Measurements from ENCODE around the gene RANBP17.
"Not testable (repeated sequence)": the region's sequence is repeated elsewhere in the genome, so short reads cannot be mapped to it uniquely, and the experiment has no call there.

RANBP17 gene

GRCh38 chr5:170886210-170886894 is 24.5 kb downstream of the RANBP17 start:
- TF ChIP-seq ZNF274 (IDR thresholded peaks at IDR 0.05; ENCODE audit: low read depth, low read length): no peak
- H3K4me3 ChIP-seq (ENCODE audit: low read length): no peak overlapping the region

GRCh38 chr5:170892196-170892595 is 30.4 kb downstream of the RANBP17 start:
- H3K4me3 ChIP-seq (ENCODE audit: low read length): no peak overlapping the region
- TF ChIP-seq ZNF274 (IDR thresholded peaks at IDR 0.05; ENCODE audit: low read depth, low read length): no peak

GRCh38 chr5:170894665-170895064 is 32.8 kb downstream of the RANBP17 start:
- H3K4me3 ChIP-seq (ENCODE audit: low read length): no peak overlapping the region
- TF ChIP-seq ZNF274 (IDR thresholded peaks at IDR 0.05; ENCODE audit: low read depth, low read length): no peak

- H3K4me3 ChIP-seq (ENCODE audit: low read length): no peak overlapping the region
- no peak for TF ChIP-seq ZNF274 (IDR thresholded peaks at IDR 0.05; ENCODE audit: low read depth, low read length)
Measured at GRCh38 chr5:170896779-170897178, 35.0 kb downstream of the RANBP17 start.

GRCh38 chr5:170903075-170903474 is 41.3 kb downstream of the RANBP17 start:
- no peak overlapping the region for H3K4me3 ChIP-seq (ENCODE audit: low read length)
- no peak for TF ChIP-seq ZNF274 (IDR thresholded peaks at IDR 0.05; ENCODE audit: low read depth, low read length)

GRCh38 chr5:170907758-170908157 is 45.9 kb downstream of the RANBP17 start:
- TF ChIP-seq ZNF274 (IDR thresholded peaks at IDR 0.05; ENCODE audit: low read depth, low read length): no peak
- no peak overlapping the region for H3K4me3 ChIP-seq (ENCODE audit: low read length)

- H3K4me3 ChIP-seq (ENCODE audit: low read length): no peak overlapping the region
- TF ChIP-seq ZNF274 (IDR thresholded peaks at IDR 0.05; ENCODE audit: low read depth, low read length): no peak
Measured at GRCh38 chr5:170913573-170913972, 51.8 kb downstream of the RANBP17 start.

- no peak for TF ChIP-seq ZNF274 (IDR thresholded peaks at IDR 0.05; ENCODE audit: low read depth, low read length)
- no peak overlapping the region for H3K4me3 ChIP-seq (ENCODE audit: low read length)
Measured at GRCh38 chr5:170917113-170917512, 55.3 kb downstream of the RANBP17 start.

GRCh38 chr5:170920196-170920595 is 58.4 kb downstream of the RANBP17 start:
- no peak overlapping the region for H3K4me3 ChIP-seq (ENCODE audit: low read length)
- TF ChIP-seq ZNF274 (IDR thresholded peaks at IDR 0.05; ENCODE audit: low read depth, low read length): no peak

- H3K4me3 ChIP-seq (ENCODE audit: low read length): not testable (repeated sequence)
Measured at GRCh38 chr5:170922331-170922730, 60.5 kb downstream of the RANBP17 start.

GRCh38 chr5:170923910-170924620 is 62.2 kb downstream of the RANBP17 start:
- no peak overlapping the region for H3K4me3 ChIP-seq (ENCODE audit: low read length)

GRCh38 chr5:170935534-170936218 is 73.9 kb downstream of the RANBP17 start:
- H3K4me3 ChIP-seq (ENCODE audit: low read length): not testable (repeated sequence)

More at GRCh38 chr5:170923910-170924620, 62.2 kb downstream of the RANBP17 start:
- TF ChIP-seq ZNF274 (IDR thresholded peaks at IDR 0.05; ENCODE audit: low read depth, low read length): no peak

GRCh38 chr5:170937072-170937471 is 75.3 kb downstream of the RANBP17 start:
- no peak for TF ChIP-seq ZNF274 (IDR thresholded peaks at IDR 0.05; ENCODE audit: low read depth, low read length)

GRCh38 chr5:170937914-170938313 is 76.1 kb downstream of the RANBP17 start:
- H3K4me3 ChIP-seq (ENCODE audit: low read length): no peak overlapping the region
- TF ChIP-seq ZNF274 (IDR thresholded peaks at IDR 0.05; ENCODE audit: low read depth, low read length): no peak

More at GRCh38 chr5:170937072-170937471, 75.3 kb downstream of the RANBP17 start:
- H3K4me3 ChIP-seq (ENCODE audit: low read length): no peak overlapping the region

GRCh38 chr5:170939178-170939577 is 77.4 kb downstream of the RANBP17 start:
- H3K4me3 ChIP-seq (ENCODE audit: low read length): no peak overlapping the region
- TF ChIP-seq ZNF274 (IDR thresholded peaks at IDR 0.05; ENCODE audit: low read depth, low read length): no peak
